HUDEP-2 (cell line): ENCODE results near the gene TMEM258.

Source experiments
- DNase-seq, 76 experiments: peaks; one replicate each; lab custom pipeline; 2025; ENCODE audit not compliant: unreplicated experiment in 76 of 76; lab: John Stamatoyannopoulos, UW

TMEM258 gene

DNA sequence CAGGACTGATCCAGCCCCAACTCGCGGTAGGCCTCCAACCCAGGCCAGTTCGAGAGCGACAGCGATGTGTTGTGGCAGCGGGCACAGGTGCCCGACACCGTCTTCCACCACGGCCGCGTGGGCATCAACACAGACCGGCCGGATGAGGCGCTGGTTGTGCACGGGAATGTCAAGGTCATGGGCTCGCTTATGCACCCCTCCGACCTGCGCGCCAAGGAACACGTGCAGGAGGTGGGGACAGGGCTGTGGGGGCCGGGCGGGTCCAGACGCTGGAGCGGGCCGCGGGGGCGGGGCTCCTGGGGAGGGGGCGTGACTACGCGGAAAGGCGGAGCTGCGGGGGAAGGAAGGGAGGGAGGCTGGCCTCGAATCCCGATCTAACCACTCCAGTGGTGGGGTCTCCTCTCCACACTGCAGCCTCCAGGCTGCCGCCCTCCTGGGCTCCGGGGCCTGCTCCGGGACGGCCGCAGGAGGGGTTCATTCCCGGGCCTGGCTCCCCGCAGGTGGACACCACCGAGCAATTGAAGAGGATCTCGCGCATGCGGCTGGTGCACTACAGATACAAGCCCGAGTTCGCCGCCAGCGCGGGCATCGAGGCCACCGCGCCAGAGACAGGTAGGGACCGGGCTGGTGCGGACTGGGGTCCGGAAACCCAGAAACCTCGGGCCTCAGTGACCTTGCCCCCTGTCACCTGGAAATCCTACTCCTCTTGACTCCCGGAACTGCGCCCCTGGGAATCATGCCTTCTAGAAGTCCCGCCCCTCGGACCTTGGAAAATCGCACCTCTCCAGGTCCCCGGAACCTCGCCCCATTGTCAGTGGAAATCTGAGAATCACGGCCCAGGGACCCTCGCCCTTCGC, 14.9 kb downstream of the TMEM258 start:
- DNase-seq: peak in 15 of 76 experiments; percentile 6 to 42 (median 18)

DNA sequence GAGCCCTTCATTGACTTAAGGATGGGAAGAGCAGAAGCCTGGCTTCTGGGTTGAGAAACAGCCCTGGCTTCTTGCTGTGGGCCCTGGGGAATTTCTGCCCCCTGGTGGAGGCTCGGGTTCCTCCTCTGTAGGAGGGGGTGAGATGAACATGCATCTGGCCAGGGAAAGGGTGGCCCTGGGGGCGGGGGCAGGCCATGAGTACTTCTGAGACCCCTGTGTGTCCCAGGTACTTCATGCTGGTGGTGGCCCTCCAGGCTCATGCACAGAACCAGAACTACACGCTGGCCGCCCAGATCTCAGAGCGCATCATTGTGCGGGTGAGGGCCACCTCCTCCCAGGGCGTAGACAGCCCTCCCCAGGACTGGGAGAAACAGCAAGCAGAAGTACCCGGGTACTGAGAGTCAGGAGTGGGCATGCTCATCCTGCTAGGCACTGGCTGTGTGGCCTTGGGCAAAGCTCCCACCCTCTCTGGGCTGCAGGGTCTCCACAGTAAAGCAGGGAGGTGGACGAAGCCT, 15.8 kb downstream of the TMEM258 start:
- DNase-seq: peak in 62 of 76 experiments; percentile 5 to 79 (median 52)

DNA sequence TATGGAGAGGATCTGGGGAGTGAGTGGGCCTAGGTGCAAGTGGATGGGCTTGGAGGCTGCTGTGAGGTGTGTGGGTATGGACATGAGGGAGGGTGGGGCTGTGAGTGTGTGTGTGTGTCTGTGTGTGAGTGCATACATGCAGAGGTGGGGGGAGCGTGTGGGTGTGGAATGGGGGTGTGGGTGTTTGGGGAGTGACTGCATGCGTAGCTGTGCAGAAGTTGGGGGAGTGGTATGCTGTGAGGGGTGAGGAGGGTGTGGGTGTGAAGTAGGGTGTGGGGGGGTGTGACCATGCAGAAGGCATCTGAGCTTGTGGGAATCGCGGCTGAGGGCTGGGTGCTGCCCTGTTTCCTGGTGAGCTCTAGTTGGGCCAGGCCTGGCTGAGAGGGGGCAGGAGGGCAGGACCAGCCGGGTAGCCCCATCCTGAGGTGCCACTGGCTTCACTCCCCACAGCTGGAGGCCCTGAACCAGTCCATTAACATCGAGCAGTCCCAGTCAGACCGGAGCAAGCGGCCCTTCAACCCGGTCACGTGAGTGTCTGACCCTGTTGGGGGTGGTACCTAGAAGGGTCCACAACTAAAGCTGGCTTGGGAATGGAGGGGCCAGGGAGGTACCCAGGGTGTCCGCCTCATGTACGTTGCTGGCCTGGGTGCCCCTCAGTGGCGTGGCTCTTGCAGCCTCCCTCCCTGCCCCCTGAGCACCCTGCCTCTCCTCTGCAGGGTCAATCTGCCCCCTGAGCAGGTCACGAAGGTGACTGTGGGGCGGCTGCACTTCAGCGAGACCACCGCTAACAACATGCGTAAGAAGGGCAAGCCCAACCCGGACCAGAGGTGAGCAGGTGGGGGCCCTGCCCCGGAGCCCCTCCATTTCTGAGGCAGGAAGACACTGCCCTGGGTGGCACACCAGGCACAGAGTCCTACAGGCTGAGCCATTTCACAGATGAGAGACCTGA, 16.5 kb downstream of the TMEM258 start:
- peak in 7 of 76 experiments; percentile 15 to 46 (median 23) for DNase-seq

DNA sequence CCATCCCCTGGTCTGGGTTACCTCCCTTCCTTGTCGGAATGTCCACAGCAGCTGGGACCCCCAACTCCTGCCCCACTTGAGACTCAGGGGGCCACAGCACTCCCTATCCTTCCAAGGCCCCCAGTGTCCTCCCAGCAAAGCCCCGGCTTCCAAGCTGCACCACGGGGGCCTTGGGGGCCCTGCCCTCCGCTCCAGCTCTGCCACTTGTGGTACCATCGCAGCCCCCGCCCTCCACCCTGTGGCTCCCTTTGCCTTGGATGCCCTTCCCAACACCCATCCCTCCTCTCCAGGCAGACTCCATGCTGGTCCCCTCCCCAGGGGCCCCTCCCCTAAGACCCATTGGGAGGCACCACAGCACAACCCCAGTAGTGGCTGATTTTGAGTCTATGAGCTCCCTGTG, 17.3 kb downstream of the TMEM258 start:
- no peak for DNase-seq

DNA sequence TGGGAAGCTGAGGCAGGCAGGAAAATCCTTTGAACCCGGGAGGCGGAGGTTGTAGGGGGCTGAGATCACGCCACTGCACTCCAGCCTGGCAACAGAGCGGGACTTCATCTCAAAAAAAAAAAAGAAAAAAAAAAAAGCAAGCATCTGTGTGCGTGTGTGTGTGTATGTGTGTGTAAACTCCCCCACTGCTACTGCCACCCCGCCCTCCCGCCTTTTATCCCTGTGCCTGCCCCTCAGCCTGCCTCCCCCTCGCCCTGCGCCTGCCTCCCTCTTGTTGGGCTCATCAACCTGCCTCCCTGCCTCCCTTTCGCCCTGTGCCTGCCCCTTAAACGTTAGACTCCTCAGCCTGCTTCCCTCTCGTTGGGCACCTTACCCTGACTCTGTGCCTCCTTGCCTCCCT, 18.0 kb downstream of the TMEM258 start:
- DNase-seq: peak in 1 of 76 experiments; percentile 30

DNA sequence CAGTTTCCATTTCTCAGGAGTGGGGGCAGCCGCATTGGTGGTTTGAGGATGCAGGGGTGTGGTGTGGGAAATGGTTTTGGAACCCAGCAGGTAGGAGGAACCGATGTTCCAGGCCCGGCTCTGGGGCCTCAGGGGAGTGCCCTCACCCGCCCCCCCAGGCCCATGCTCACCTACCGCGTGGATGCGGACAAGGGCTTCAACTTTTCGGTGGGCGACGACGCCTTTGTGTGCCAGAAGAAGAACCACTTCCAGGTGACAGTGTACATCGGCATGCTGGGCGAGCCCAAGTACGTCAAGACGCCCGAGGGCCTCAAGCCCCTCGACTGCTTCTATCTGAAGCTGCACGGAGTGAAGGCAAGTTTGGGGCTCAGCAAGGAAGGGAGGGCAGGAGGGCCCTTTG, 18.6 kb downstream of the TMEM258 start:
- DNase-seq: no peak

DNA sequence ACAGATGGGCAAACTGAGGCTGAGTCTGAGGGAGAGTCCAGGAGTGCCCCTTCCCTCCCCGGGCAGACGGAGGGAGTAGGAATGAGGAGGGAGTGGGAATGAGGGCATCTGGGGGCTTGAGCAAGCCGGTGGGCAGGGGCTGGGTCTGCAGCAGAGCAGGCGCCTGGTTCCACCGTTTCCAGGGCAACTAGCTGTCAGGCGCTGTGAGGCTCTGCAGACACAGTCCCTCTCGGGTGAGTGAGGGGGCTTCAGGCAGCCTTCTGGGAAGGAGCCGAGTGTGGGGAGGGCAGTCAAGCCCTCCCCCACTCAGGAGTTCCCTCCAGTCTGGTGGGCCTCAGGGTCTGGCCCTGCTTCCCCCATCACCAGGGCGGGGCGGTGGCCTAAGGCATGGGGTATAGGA, 19.0 kb downstream of the TMEM258 start:
- DNase-seq: no peak

DNA sequence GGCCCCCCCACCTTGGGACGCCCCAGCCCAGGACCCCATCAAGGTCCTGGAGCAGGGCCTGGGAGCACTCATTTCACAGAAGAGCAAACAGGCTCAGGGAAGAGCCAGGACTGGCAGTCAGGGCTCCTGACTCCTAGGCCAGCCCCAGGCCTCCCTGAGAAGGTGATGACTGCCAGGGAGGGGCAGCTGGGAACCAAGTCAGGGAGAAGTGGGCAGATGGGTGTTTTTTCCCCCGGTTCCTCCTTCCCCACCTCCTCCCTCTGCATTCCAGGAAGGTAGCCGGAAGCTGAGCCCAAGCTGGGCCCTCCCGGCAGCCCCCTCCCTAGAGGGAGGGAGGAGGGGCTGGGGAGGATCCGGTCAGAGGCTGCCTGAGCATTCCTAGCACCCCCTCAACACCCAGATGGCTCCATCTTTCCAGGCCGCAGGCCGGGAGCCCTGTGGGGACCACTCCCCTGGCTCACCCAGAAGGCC, 20.4 kb downstream of the TMEM258 start:
- DNase-seq: no peak

DNA sequence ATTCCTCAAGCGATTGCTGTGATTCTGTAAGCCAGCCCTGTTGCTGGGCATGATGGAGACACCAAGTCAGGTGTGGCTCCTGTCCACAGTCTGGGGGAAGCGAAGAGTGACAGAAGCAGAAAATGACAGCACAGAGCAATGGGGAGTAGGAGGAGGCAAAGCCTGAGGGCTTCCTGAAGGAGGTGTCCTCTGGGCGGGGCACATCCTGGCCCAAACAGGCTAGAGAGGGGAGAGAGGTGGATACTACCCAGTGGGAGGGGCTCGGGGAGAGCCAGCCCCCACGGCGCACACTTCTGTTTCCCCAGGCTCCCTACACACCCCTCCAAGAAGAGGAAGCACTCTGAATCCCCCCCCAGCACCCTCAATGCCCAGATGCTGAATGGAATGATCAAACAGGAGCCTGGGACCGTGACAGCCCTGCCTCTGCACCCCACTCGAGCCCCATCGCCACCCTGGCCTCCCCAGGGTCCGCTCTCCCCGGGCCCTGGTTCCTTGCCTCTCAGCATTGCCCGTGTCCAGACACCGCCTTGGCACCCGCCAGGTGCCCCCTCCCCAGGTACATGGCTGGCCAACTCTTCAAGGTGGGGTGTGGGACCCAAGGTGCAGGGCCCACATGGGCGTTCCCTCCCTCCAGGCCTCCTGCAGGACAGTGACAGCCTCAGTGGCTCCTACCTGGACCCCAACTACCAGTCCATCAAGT, 21.1 kb downstream of the TMEM258 start:
- no peak for DNase-seq

DNA sequence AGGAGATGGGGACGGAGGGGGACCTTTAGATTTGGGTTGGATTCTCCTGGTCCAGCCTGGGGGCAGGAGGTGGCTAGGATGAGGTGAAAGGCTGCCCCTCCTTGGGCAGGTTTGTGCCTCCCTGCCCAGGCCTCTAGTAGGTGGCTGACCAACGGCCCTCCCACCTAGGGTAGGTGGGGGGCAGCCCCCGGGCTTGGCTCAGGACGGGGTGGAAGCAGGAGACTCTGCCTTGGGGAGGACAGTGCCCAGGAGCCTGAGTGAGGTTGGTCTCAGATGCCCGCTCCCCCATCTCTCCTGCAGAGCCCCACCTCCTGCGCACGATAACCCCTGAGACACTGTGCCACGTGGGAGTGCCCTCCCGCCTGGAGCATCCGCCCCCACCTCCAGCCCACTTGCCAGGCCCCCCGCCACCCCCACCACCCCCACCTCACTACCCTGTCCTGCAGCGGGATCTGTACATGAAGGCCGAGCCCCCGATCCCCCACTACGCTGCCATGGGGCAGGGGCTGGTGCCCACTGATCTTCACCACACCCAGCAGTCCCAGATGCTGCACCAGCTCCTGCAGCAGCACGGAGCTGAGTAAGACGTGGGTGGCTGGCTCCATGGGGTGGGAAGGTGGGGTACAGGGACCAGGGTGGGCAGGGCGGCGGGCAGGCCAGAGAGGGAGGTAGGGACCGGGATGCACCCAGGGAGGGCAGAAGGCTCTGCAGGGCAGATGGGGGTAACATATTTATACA, 22.3 kb downstream of the TMEM258 start:
- no peak for DNase-seq

DNA sequence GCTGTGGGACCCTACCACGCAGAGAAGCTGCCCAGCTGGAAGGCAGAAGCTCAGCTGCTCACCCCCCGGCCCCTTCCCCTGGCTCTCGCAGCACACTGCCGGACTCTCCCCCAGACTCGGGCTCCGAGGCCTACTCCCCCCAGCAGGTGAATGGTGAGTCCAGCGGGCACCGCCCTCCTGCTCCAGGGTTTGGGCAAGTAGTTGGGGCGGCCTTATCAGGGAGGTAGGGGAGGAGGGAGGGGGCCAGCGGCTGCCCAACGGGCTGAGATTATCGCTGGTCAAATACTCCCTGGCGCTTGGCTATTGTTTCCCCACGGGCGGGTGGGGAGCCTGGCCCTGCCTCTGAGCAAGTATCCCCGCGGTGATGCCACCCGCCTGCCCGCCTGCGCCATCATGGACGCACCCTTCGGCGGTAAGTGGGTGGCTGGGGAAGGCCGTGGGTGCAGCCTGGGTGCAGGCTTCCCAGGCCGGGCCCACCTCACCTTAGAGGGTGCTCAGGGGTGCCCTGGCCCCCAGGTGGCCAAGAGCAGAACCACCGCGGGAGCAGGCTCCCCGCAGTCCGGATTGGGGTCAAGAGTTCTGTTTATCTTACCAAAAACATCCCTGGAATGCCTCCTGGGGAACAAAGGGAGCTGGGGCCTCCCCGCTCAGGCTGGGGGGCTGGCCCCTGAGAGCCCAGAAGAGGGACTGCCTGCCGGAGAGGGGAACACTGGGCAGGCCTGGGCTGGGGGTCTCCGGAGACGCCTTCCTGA, 23.1 kb downstream of the TMEM258 start:
- no peak for DNase-seq

DNA sequence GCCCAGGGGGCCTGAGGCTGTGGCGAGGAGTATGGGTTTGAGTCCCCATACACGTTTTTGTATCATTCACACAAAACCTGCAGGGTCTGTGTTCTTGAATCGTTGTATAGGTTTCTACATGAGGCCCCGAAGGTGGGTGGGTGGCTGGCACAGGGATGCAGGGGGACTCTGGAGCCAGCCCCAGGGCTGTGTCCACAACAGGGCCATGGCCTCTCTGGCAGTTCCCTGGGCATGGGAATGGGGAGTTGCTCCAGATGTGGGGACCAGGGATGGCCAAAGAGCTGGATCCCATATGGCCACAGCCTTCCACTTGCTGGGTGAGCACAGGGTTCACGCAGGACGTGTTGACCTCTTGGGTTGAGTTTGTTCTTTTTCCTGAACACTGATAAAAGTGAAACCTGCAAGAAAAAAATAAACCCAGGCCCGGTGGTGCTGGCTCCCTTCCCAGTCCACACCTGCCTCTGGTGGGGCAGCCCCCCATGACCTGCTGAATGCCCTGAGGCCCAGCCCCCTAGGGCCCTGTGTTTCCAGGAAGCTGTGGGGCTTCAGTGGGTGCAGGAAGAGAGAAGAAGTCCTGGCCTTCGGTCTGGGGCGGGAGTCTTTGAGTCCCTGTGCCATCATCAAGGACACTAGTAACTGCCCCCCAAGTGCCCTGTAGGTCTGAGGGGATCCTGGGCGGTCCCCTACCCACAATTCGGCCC, 23.9 kb downstream of the TMEM258 start:
- no peak for DNase-seq

DNA sequence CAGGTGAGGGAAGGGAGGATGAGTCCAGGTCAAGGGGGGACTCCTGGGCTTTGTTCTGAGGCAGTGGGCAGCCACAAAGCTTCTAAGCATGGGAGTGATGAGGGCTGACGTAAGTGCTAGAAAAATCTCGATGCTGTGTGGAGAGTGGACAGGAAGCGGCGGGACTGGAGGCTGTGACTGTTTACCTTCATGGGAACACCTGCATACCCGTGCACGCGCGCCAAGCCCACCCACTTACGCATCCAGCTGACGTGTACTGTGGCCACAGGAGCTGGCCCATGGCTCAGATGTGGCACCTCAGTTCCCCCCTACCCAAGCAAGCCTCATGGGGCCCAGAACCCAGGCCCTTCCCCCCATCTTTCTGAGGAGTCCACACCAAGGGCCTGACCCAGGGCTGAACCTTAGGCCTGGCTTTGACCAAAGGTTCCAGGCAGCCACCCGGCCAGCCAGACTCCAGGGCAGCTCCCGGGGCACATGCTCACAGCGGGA, 26.0 kb downstream of the TMEM258 start:
- DNase-seq: no peak

DNA sequence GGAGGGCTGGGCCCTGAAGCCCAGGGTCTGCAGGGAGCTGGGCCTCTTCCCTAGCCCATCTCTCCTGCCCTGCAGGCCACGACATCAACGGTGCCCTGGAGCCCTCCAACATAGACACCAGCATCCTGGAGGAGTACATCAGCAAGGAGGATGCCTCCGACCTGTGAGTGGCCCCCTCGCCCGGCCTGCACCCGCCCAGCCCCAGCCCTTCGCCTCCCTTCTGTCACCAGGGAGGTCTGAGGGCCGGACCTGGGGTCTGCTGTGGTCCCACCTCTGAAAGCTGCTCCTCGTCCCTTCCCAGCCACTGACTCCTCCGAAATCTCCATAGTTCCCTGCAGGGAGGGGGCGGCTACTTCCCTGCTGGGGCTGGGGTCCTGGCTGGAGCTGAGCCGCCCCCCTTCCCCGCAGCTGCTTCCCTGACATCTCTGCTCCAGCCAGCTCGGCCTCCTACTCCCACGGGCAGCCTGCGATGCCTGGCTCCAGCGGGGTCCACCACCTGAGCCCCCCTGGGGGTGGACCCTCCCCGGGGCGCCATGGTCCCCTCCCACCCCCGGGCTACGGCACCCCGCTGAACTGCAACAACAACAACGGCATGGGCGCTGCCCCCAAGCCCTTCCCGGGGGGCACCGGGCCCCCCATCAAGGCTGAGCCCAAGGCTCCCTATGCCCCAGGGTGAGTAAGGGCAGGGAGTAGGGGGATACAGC, 26.7 kb downstream of the TMEM258 start:
- no peak for DNase-seq

DNA sequence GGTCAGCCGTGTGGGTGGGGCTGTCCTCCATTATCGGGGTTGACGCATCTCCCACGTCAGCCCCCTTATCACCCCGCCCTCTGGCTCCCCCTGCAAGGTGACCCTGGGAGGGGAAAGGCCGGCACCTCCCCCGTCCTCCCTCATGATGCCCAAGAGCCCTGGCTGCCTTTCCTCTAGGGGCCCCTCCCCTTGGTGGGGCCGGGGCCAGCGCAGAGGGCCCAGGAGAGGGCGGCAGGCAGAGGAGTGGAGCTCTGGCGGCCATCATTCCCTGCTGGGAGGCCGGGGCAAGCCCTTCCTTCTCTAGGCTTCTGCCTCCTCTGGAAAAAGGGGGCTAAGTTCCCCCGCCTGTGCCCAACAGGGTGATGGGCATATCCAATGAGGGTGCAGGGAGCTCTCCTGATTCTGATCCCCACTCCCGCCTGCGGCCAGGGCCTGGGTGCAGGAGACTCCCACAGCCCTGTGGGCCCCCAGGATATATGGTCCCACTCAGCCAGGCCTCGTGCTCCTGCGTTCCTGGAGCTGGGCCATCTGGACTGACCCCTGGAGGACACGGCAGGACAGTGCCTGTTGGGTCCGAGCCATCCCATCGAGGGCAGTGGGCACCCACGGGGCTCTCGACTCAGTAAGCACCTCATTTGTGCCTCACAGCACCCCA, 27.7 kb downstream of the TMEM258 start:
- DNase-seq: peak in 1 of 76 experiments; percentile 10

DNA sequence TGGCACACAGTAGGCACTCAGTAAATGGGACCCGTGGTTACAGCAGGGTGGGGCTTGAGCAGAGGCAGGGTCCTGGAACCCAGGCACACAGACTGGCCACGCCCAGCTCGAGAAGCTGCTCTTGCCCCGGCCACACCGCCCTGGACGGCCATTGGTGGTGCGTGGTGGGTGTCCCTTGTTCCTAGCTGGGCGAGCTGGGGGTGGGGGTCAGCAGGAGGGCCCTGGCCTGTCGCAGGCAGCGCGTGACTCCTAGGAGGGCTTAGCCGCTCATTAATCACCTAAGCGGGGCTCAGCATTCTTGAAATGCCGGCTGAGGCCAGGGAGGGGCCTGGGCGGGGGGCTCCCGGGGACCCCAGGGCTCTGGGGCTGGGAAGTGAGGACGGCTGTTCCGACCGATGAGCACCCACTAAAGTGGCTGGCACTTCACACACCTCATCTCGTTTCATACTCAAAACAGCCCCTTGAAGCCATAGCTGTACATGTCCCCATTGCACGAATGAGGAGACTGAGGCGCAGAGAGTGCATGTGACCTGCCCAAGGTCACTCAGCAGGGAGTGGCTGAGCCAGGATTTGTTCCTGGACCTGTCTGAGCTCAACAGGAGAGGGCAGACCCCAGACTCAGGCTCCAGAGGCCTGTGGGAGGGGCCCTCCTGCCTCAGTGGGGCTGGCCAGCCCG, 28.3 kb downstream of the TMEM258 start:
- DNase-seq: no peak

DNA sequence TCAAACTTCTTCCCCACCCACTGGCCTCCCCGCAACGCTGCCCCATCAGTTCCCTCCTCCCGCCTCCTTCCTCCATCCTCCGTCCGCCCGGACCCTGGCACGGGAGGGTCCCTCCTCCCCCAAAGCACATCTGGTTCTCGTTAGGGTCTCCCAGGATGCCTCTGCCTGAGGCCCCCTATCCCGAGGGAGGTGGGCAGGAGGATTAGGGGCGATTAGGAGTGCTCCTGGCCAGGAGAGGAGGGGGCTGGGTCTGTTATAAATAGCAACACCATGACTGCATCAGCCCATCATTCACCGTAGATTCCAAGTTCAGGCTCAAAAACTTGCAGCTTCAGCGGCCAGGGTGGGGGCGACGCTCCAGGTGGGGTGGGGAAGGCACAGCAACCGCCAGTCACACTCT, 29.6 kb downstream of the TMEM258 start:
- DNase-seq: no peak
